HepG2 (cell line): ENCODE data around the gene SIRT1. TPM values are rescaled to one million over a fixed set of nuclear protein-coding genes. Genes with fewer than 3 reads are reported as not detected.
A peak's percentile ranks its signal among the peaks of the same experiment; 100 is the strongest.

Experiments used
- ATAC-seq: fragments of 200-7000 bp; cut with Tn5 transposase; 3 replicates; pipeline ENCODE4 v1.9.1; 2020; ENCODE audit warnings: mild to moderate bottlenecking, moderate library complexity
- BruUV-seq: library from RNA; stranded (reverse); fragments of 400-500 nt; replicated peaks from 2 replicates; lab custom pipeline; 2021; lab: Mats Ljungman, UMichigan
- CTCF ChIA-PET: fragments of 300-600 bp; formaldehyde crosslinking; extraction: SDS; loops from one replicate; lab custom pipeline; 2021; ENCODE audit warnings: low total read pairs, inconsistent platforms, low intra/inter-chr PET ratio; lab: Yijun Ruan, JAX
- POLR2A ChIA-PET: fragments of 350-600 bp; sonication (Branson Sonifier 250); formaldehyde crosslinking; loops from one replicate; lab custom pipeline; 2020; ENCODE audit warnings: antibody characterized with exemption, inconsistent platforms; lab: Yijun Ruan, JAX
- DNase-seq: peaks from one replicate; pipeline ENCODE4 v3.0.0-alpha.2; 2015; ENCODE audit warnings: low spot score
- FAIRE-seq: peaks from 3 replicates; lab custom pipeline; 2011; peaks lifted over from hg19 to GRCh38; lab: Jason Lieb, UNC
- H2AFZ ChIP-seq: one replicate; pipeline ENCODE4 v1.6.1; 2011; ENCODE audit warnings: low read length, inconsistent platforms
- H3K27ac ChIP-seq: fragments of 300-600 bp; 3 replicates; pipeline ENCODE4 v1.8.0; 2011; ENCODE audit warnings: mixed run types, mild to moderate bottlenecking, mixed read lengths, low read length, inconsistent platforms; ENCODE audit not compliant: insufficient read depth; ENCODE audit errors: extremely low read length
- H3K27me3 ChIP-seq, 2 experiments: fragments of 200-600 bp in 1 of 2; 2 replicates in 1 of 2; 3 replicates in 1 of 2; pipeline versions ENCODE4 v1.6.0 to v1.8.0; 2011; ENCODE audit warnings: low read length in 2 of 2, mild to moderate bottlenecking in 2 of 2, moderate library complexity in 2 of 2, inconsistent platforms in 1 of 2; ENCODE audit not compliant: insufficient read depth in 2 of 2, control insufficient read depth in 1 of 2
- H3K36me3 ChIP-seq, 2 experiments: fragments of 200-600 bp in 1 of 2; replicated peaks in 1 of 2; 2 replicates in 1 of 2; 3 replicates in 1 of 2; pipeline versions ENCODE4 v1.5.1 to v1.8.0; 2011; ENCODE audit warnings: low read length in 2 of 2, inconsistent platforms in 1 of 2; ENCODE audit not compliant: insufficient read depth in 2 of 2, control insufficient read depth in 1 of 2
- H3K4me1 ChIP-seq: 2 replicates; pipeline ENCODE4 v1.5.1; 2012; ENCODE audit warnings: low read length, inconsistent platforms; ENCODE audit not compliant: insufficient read depth
- H3K4me2 ChIP-seq: 2 replicates; pipeline ENCODE4 v1.6.0; 2011; ENCODE audit warnings: low read depth, low read length, inconsistent platforms
- H3K4me3 ChIP-seq, 3 experiments: fragments of 200-600 bp in 1 of 3; sonication (generic), shearing (Covaris generic) in 1 of 3; replicated peaks in 1 of 3; 2 replicates each; pipeline ENCODE4 v1.5.1; 2011 to 2016; ENCODE audit warnings: low read length in 3 of 3, inconsistent platforms in 2 of 3, low read depth in 2 of 3, mild to moderate bottlenecking in 2 of 3, control low read depth in 1 of 3, mixed read lengths in 1 of 3; ENCODE audit not compliant: insufficient read depth in 1 of 3
- H3K79me2 ChIP-seq: one replicate; pipeline ENCODE4 v1.6.1; 2011; ENCODE audit warnings: low read length, inconsistent platforms; ENCODE audit not compliant: insufficient read depth
- H3K9ac ChIP-seq: 2 replicates; pipeline ENCODE4 v1.6.0; 2011; ENCODE audit warnings: mild to moderate bottlenecking, low read depth, low read length, inconsistent platforms; ENCODE audit not compliant: insufficient read depth
- H3K9me3 ChIP-seq: 2 replicates; pipeline ENCODE4 v1.5.1; 2012; ENCODE audit warnings: mild to moderate bottlenecking, low read length
- H4K20me1 ChIP-seq: 2 replicates; pipeline ENCODE4 v1.6.0; 2011; ENCODE audit warnings: inconsistent platforms, mild to moderate bottlenecking, low read length, moderate library complexity; ENCODE audit not compliant: insufficient read depth
- BRF2 ChIP-seq: sonication (generic); formaldehyde crosslinking; IDR thresholded peaks from 2 replicates; pipeline ENCODE4 v1.8.1; 2022; ENCODE audit warnings: mild to moderate bottlenecking, missing genetic modification reagents
- HMGA1 ChIP-seq: sonication (generic); formaldehyde crosslinking; conservative IDR thresholded peaks from 2 replicates; pipeline ENCODE4 v1.4.0; 2020; ENCODE audit warnings: missing genetic modification reagents
- HNF4A ChIP-seq: sonication (generic); formaldehyde crosslinking; IDR thresholded peaks from 2 replicates; pipeline ENCODE4 v1.4.0; 2020; ENCODE audit warnings: missing genetic modification reagents
- KLF15 ChIP-seq: sonication (generic); formaldehyde crosslinking; IDR thresholded peaks from 2 replicates; pipeline ENCODE4 v1.8.1; 2023; ENCODE audit warnings: borderline replicate concordance, mild to moderate bottlenecking, inconsistent platforms, missing genetic modification reagents, mixed read lengths
- NR3C1 ChIP-seq: sonication (generic); formaldehyde crosslinking; IDR thresholded peaks from 2 replicates; pipeline ENCODE4 v1.4.0; 2020; ENCODE audit warnings: missing genetic modification reagents
- RFXAP ChIP-seq: sonication (generic); formaldehyde crosslinking; IDR thresholded peaks from 2 replicates; pipeline ENCODE4 v1.4.0; 2020; ENCODE audit warnings: missing genetic modification reagents, borderline replicate concordance
- RNF219 ChIP-seq: sonication (generic); formaldehyde crosslinking; IDR thresholded peaks from 2 replicates; pipeline ENCODE4 v1.5.0; 2020; ENCODE audit warnings: mild to moderate bottlenecking, missing genetic modification reagents
- ZBED4 ChIP-seq: sonication (generic); formaldehyde crosslinking; IDR thresholded peaks from 2 replicates; pipeline ENCODE4 v1.4.0; 2020; ENCODE audit warnings: missing genetic modification reagents, borderline replicate concordance
- ZNF264 ChIP-seq: sonication (generic); formaldehyde crosslinking; IDR thresholded peaks from 2 replicates; pipeline ENCODE4 v1.4.0; 2020; ENCODE audit warnings: missing genetic modification reagents
- ZNF274 ChIP-seq: sonication (generic); formaldehyde crosslinking; IDR thresholded peaks from 2 replicates; pipeline ENCODE4 v1.5.1; 2020; ENCODE audit warnings: mild to moderate bottlenecking, missing genetic modification reagents
- ZNF737 ChIP-seq: sonication (generic); formaldehyde crosslinking; IDR thresholded peaks from 2 replicates; pipeline ENCODE4 v1.5.0; 2020; ENCODE audit warnings: missing genetic modification reagents, mild to moderate bottlenecking, borderline replicate concordance
- ZSCAN30 ChIP-seq: sonication (generic); formaldehyde crosslinking; IDR thresholded peaks from 2 replicates; pipeline ENCODE4 v1.5.0; 2020; ENCODE audit warnings: mild to moderate bottlenecking, missing genetic modification reagents
- WGBS: methylation state at CpG from one replicate; pipeline ENCODE4 v1.1.6; 2017; ENCODE audit warnings: low lambda C conversion rate; 5-methylcytosine and 5-hydroxymethylcytosine counted together
- in situ Hi-C: cut with HindIII; loops from 2 replicates; pipeline ENCODE4 v1.10.0; 2017; ENCODE audit warnings: low pct_unique_long_range_greater_than_20kb; ENCODE audit not compliant: extremely low pct_ligation_motif_present
- intact Hi-C: fragments of 100-400 bp; cut with micrococcal nuclease; formaldehyde crosslinking; loops from one replicate; pipeline ENCODE4 v1.10.0; 2022; ENCODE audit not compliant: unreplicated experiment
- polyA plus RNA-seq, 8 experiments: library from polyadenylated mRNA; depleted of rRNA in 3 of 8; stranded (reverse) in 7 of 8; unstranded in 1 of 8; fragments of >200 nt; fragmentation: Illumina TruSeq in 4 of 8; extraction: Trizol in 4 of 8; gene quantifications; 2 replicates each; pipeline versions ENCODE4 v1.2.1 to v1.2.3, GENCODE V29; 2011 to 2016; ENCODE audit warnings: low read depth in 4 of 8, missing spikeins in 1 of 8, mixed read lengths in 1 of 8; ENCODE audit not compliant: insufficient read depth in 1 of 8
- total RNA-seq, 5 experiments: library from RNA; depleted of rRNA; stranded (reverse); fragments of >200 nt; fragmentation: Illumina TruSeq; extraction: Trizol; gene quantifications; 2 replicates each; pipeline ENCODE4 v1.2.3, GENCODE V29; 2016; ENCODE audit warnings: low read depth in 1 of 5

The SIRT1 gene
- total and polyA plus RNA-seq, 2 of the 13 experiments (the other 11 are each of a cell fraction or from before 2014, with no cell fraction given), result 9.4 to 10.2 TPM

DNA sequence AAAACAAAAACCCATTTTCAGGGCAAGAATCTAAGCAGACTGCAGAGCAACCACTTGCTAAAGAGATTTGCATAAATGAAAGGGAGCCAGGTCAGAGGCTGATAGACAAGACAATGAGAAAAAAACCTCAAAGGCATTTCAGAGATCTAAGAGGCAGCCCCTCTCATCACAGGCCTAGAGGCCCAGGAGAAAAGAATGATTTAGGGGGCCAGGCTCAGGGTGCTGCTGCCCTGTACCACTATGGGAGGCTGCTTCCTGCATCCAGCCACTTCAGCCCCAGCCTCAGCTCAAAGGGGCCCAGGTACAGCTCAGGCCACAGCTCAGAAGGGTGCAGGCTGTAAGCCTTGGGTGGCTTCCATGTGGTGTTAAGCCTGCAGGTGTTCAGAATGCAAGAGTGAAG lies 42.7 kb upstream of the SIRT1 start:
- Histone ChIP-seq H3K27ac (no peak overlapping the region), H3K4me1 (peaks cover 18% of the 10 kb centered on the region), H3K9ac (no peak overlapping the region), H3K79me2 (peaks cover 10% of the 10 kb centered on the region), H3K9me3 (0 out of 2 replicates have a peak, but pooled peaks cover 10% of the 10 kb centered on the region), H3K4me3 (no peak overlapping the region), H3K36me3 (no peaks in the 10 kb centered on the region), H2AFZ (no peak overlapping the region), H4K20me1 (no peaks in the 10 kb centered on the region), H3K27me3 (no peaks in the 10 kb centered on the region; a peak in 1 of 5 replicates), H3K4me2 (no peak overlapping the region)
- ATAC-seq, result 0 out of 3 replicates have a peak, but pooled peaks have one; percentile 21
- TF ChIP-seq ZBED4 (no peak), HNF4A (no peak)
- no TSS peak for BruUV-seq
- DNase-seq, result no peak
- in situ Hi-C loops (no loop called here), intact Hi-C loops (no loop called here)
- ChIA-PET CTCF (no interaction called here), POLR2A (interaction anchor here (0.8 kb wide), 1 partner anchor 8 kb away, joined by 3 read pairs; no protein-coding TSS in a partner anchor)
- no peak for FAIRE-seq

GRCh38 chr10:67843284-67843683 lies 41.2 kb upstream of the SIRT1 start:
- Histone ChIP-seq H3K36me3 (no peaks in the 10 kb centered on the region), H2AFZ (no peak overlapping the region), H3K9ac (no peak overlapping the region), H3K27ac (no peak overlapping the region), H3K4me3 (no peak overlapping the region), H3K4me2 (no peak overlapping the region), H3K79me2 (no peaks in the 10 kb centered on the region), H3K27me3 (no peaks in the 10 kb centered on the region; a peak in 1 of 5 replicates), H3K4me1 (peaks cover 17% of the 10 kb centered on the region), H4K20me1 (no peaks in the 10 kb centered on the region), H3K9me3 (0 out of 2 replicates have a peak, but pooled peaks cover 10% of the 10 kb centered on the region)
- ChIA-PET CTCF (no interaction called here), POLR2A (interaction anchor here (1.0 to 1.3 kb wide), 2 partner anchors 16 to 55 kb away, joined by 3 to 4 read pairs; no protein-coding TSS in a partner anchor)
- ATAC-seq, result no peak
- 88% methylated on average over 2 of the region's 2 CpGs for WGBS
- in situ Hi-C loops (no loop called here), intact Hi-C loops (no loop called here)
- no peak for DNase-seq
- FAIRE-seq, result no peak
- BruUV-seq, result no TSS peak
- no peak for TF ChIP-seq ZNF264
- no peak for TF ChIP-seq RFXAP (CRISPR knock-in tag)
- TF ChIP-seq NR3C1, result no peak
- no peak for TF ChIP-seq BRF2 (CRISPR knock-in tag)
- no peak for TF ChIP-seq RNF219 (CRISPR knock-in tag)
- no peak for TF ChIP-seq KLF15 (CRISPR knock-in tag)
- TF ChIP-seq ZSCAN30 (CRISPR knock-in tag), result no peak
- no peak for TF ChIP-seq ZNF274 (CRISPR knock-in tag)
- TF ChIP-seq HMGA1 (CRISPR knock-in tag), result no peak
- no peak for TF ChIP-seq ZNF737 (CRISPR knock-in tag)
